Astrocyte (in vitro differentiated cells and primary cell): ENCODE results near the gene EPB41L3.

Source experiments
- CTCF ChIP-seq: IDR thresholded peaks from 2 replicates; pipeline ENCODE4 v1.5.1; 2011; ENCODE audit warnings: low read depth, mild to moderate bottlenecking, inconsistent platforms, low read length, moderate library complexity; ENCODE audit not compliant: insufficient read depth
- EZH2 ChIP-seq: IDR thresholded peaks from 2 replicates; pipeline ENCODE4 v1.6.1; 2012; ENCODE audit warnings: mild to moderate bottlenecking, low read length, inconsistent platforms; ENCODE audit not compliant: insufficient read depth

- TF ChIP-seq CTCF: no peak
- no peak for TF ChIP-seq EZH2
These were observed 41.1 kb upstream of the EPB41L3 start for GRCh38 chr18:5584746-5585417.
